NCI-H2196 (cell line): ENCODE measurements around the gene ARL10.
"Not testable (repeated sequence)": the region's sequence is repeated elsewhere in the genome, so short reads cannot be mapped to it uniquely, and the experiment has no call there.

Source experiments
- DNase-seq: peaks from one replicate; lab custom pipeline; 2025; ENCODE audit not compliant: unreplicated experiment; lab: John Stamatoyannopoulos, UW

Gene ARL10

GRCh38 chr5:176388444-176389134 lies 23.3 kb downstream of the ARL10 start, which contains the start of the genes HIGD2A and NOP16:
Gene HIGD2A, plus strand, starts transcription at chr5:176388751. Its CDS starts 69 bp downstream, at chr5:176388820.
Gene NOP16, minus strand, starts transcription at chr5:176388598. Its CDS starts 59 bp downstream, at chr5:176388539.
- peak; percentile 98 for DNase-seq

DNA sequence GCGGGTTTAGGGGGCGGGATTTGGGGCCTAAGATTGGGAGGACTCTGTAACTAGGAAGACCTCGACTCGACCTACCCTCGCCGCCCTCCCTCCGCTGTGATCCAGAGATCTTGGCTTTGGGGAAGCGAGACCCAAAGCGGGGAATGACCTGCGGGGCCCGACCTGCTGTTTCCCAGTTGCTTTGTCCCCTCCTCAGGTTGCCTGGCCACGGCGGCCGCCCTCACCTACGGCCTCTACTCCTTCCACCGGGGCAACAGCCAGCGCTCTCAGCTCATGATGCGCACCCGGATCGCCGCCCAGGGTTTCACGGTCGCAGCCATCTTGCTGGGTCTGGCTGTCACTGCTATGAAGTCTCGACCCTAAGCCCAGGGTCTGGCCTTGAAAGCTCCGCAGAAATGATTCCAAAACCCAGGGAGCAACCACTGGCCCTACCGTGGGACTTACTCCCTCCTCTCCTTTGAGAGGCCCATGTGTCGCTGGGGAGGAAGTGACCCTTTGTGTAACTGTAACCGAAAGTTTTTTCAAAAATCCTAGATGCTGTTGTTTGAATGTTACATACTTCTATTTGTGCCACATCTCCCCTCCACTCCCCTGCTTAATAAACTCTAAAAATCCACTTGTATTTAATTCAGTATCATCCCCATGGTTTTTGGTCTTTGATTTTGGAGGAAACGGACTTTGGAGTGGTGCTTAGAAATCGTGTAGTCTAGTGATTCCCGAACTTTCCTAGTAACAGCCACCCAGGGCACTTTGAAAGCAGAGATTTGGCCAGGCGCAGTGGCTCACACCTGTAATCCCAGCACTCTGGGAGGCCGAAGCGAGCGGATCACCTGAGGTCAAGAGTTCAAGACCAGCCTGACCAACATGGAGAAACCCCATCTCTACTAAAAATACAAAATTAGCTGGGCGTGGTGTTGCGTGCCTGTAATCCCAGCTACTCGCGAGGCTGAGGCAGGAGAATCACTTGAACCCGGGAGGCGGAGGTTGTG lies 24.1 kb downstream of the ARL10 start:
- DNase-seq, result no peak

- no peak for DNase-seq
These were observed 26.2 kb downstream of the ARL10 start for GRCh38 chr5:176391479-176391878.

DNA sequence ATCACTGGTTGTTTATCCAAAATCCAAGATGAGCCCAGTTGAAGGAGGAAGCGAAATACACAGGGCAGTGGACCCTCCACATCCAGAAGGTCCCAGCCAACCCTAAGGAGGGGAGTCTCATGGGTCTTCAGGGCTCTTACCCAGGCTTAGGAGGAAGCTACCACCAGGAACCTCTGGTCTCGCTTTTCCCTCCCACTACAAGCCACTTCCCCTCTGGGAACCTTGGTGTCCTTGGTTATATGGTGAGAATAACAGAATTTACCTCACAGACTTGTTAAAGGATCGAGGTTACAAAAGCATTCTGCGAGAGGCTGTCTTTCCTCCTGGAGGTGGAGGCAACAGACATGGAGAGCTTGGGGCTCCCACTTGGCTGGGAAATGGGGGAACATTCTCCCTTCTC lies 26.7 kb downstream of the ARL10 start:
- DNase-seq, result no peak

GRCh38 chr5:176392526-176392925 lies 27.2 kb downstream of the ARL10 start:
- no peak for DNase-seq

DNA sequence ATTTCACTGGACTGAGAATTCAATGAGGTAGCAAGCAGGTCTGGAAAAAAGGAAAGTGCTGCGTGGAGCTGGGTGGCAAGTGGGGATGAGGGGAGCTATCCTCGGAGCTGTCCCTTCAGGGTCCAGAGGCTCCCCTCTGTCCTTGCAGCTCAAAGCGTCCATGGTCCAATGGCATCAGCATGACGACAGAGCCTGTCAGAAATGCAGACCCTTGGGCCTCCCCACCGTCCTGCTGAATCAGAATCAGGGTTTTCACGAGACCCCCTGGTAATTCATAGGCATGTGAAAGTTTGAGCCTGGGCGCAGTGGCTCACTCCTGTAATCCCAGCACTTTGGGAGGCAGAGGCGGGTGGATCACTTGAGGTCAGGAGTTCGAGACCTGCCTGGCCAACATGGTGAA lies 28.8 kb downstream of the ARL10 start:
- DNase-seq, result no peak

DNA sequence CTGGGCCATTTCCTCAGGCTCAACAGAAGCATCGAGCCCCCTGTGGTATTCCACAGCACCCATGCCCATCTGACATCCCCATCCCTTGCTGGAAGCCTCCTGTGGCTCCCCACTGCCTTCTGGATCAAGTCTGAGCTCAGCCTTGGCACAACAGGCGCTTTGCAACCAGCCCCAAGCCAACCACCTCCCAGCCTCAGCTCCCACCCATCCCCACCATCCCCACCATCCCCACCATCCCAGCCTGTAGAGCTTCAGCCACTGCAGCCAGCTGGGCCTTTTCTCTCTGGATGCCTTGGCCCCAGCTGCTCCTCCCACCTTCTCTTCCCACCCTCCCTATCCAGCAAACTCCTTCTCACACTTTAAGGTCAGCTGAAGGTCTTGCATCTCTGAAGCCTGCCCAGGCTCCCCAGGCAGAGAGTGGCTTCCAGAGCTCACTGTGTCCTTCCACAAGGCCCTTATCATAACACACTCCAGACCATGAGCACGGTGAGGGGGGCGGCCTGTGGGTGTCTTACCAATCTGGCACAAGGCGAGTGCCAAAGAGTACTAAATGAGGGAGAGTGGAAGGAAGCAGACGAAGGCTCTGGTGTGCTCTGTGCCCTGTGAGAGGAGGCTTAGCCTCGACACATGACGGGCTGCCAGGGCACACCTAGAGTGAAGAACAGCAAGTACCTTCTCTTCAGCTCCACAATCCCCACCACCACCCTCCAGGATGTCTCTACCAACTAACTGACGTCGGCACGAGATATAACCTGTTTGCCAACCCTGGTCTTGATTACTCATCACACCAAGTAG lies 29.8 kb downstream of the ARL10 start:
- no peak for DNase-seq

DNA sequence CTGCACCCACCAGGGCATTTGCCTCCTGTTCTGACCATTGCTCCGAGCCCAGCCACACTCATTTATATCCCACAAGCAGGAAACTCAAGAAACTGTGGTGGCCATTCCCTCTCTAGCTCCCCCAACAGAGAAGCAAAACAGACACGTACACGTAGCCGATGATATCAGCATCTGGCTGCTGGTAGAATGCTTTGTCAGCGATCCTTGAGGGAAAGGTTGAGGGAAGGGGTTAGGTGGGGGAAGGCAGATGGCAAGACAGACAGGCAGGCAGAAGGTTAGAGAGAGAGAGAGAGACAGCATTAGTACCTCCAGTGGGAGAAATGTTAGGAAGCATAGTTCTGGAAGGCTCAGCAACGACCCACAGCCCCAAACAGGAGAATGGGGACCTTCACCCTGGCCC lies 31.0 kb downstream of the ARL10 start:
- DNase-seq, result no peak

DNA sequence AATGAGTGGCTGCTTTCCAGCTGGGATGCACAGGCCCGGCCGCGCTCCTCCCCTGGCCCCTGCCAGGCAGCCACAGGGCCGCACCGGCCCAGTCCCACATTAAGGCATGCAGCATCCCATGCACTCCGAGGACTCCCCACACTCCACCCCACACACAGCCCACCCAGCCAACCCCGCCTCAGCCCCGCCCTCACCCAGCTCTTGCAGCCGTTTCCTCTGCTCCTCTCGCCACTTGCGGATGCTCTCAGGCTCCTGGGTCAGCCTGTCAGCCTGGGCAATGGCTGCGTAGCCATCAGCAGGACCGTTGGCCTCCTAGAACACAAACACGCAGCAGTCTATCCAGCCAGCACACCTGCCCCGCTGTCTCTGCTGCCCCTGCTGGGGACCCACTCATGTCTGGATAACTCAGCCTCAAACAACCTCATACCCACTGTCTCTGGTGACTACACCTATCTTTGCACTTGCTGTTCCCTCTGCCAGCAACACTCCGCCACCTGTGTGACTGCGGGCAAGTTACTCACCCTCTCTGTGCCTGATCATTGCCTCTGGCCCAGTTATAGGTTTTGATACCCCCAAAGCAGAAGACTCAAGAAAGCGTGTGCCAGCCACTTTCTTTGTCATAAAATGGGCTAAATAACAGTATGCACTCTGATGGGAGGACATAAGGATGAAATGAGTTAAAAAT lies 32.6 kb downstream of the ARL10 start:
- DNase-seq, result no peak

DNA sequence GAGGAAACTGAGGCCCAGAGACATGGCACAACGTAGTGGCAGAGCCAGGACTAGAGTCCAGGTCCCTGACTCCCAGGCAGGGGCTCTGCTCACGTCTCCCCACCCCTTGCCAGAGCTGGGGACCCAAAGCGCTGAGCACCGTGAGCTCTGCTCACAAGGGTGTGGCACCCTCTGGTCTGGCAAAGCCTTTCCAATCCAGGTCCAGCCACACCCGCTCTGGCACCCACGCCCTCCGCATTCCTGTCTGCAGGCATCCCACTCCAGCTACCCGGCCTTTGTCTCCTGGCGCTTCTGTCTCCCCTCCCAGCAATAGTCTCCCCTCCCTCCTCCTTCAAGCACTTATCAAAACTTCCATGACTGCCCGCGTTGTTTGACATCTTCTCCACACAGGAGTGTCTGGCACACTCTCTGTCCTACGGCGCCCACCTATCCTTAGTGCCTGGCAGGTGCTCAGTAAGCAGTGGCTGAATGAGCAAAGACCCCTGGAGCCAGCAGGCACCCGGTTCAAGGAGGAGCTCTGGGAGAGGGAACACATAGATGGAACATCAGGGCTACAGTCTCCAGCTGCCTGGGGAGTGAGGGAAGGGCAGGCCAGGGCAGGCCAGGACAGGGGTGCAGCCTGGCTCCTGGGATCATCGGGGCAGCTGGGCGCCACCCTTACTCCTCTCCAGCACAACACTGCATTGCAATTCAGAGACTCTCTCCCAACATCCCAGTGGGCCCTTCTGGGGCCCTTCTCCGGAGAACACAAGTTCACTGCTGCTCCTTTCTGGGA lies 35.3 kb downstream of the ARL10 start:
- no peak for DNase-seq

DNA sequence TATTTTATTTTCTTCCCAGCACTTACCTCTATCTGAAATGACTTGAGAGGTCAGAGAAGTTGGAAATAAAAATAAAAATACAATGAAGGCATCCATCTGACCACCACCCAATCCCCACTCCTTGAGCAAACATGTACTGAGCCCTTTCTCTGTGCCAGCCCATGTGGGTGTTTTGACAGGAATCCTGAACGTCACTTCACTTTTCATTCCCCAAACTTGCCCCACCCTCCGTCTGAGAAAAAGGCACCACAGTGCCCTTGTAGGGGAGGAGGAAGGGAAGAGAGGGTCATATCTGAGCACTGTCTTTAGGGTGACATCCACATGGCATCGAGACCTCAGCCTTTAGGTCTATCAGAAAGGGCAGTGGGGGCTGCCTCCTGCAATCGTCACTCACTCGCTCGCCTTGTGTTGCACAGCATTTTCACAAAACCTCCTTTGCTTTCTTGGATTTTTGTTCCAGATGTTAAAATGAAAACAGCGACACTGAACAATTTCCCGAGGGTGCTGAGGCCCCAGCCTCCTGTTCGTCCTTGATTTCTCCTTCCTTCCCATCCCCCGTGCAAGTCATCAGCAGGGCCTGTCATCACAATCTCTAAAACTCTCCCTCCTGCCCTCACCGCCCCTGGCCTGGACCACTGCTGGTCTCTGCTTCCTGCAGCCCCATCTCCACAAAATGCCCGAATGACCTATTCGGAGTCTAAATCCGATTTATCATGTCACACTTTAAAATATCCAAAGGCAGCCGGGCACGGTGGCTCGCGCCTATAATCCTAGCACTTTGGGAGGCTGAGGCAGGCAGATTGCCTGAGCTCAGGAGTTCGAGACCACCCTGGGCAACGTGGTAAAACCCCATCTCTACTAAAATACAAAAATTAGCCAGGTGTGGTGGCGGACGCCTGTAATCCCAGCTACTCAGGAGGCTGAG lies 36.3 kb downstream of the ARL10 start:
- no peak for DNase-seq

DNA sequence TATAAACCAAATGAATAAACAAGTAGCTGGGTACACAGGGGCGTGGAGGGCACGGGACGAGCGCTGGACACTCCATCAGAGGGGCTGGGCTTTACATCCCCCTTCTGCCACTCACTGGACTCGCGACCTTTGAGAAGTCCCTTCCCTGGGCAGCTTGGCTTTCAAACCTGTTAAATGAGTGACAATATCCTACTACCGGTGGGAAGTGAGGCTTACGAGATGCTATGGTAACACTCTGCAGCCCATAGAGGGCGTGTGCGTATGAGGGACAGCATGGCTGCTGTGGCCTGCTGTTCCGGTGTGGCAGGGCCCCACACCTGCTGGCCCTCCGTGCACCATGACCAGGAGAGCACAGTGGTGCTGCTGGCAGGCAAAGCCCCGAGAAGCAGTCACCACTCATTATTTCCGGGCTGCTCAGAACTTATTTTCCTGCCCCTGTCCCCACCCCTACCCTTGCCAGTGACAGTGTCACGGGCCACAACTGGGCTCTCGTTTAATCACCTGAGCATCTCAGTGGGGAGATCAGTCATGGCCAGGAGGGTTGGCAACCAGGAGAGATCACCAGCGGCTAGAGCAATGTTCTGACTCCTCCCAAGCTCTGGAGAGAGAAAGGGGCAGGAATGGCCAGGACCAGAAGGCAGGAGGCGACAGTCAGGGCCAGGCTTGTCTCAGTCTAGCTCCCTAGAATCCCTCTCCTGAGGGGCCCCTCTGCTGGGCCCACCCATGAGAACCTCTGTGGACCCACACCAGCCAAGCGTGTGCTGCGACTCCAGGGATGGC lies 40.6 kb downstream of the ARL10 start:
- DNase-seq, result no peak

DNA sequence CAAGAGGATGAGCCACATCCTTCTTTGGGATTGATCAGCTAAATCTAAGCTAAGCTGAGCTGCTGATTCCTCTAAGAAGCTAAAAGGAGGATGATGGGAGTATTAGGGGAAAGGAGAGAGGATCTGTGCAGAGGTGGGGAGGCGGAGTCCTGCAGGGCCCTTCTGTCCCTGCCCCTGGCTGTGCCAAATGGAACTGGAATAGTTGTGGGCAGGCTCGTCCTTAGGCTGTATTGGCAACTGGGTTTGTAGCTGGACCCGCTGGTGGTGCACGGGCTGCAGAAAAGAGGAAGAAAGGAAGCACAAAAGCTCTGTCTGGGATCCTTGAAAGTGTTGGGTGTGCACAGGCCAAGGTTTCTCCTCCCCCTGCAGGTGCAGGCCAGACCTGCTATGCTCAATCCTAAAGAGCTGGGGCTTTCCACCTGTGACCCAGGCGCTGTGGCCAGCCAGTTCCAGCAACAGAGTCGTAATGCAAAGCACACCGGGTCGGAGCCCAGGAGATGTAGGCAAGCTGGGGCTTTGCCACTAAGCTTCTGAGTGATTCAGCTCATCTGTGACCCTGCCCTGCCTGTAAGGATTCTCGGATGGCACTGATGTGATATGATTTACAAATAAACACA lies 41.3 kb downstream of the ARL10 start:
- DNase-seq, result no peak

DNA sequence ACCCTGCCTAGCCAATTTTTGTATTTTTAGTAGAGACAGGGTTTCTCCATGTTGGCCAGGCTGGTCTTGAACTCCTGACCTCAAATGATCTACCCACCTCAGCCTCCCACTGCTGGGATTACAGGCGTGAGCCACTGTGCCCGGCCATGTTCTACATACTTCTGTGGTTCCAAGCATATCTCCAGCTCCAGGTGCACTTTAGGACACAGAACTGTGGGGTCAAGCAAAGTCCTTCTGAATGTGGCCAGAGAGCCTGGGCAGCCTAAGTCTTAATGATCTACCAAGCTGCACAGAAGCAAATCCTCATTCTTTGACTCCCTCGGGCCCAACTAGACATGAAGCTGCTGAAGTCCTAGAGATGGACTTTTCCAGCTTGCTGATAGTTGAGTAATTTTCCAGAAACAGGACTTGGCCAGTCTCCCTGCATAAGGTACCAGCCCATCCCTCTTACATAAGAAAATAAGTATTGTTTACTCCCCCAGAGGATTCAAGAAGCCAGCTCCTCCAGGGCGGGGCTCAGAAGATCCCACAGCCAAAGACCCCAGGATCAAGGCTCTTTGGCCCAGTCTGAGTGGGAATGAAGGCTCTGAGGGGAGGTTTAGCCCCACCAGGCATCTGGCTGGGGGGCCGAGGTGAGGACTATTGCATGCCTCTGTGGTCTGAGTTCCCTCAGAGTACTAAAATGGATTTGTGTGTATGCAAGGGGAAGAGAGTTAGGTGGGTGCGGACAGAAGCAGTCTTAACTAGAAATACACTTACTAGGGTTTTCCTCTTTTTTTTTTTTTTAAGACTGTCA lies 42.4 kb downstream of the ARL10 start:
- DNase-seq, result no peak

DNA sequence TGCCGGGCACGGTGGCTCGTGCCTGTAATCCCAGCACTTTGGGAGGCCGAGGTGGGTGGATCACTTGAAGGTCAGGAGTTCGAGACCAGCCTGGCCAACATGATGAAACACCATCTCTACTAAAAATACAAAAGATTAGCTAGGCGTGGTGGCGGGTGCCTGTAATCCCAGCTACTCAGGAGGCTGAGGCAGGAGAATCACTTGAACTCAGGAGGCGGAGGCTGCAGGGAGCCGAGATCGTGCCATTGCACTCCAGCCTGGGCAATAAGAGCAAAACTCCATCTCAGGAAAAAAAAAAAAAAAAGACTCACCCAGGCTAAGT lies 42.9 kb downstream of the ARL10 start:
- DNase-seq, result not testable (repeated sequence)

- DNase-seq, result no peak
These were observed 43.3 kb downstream of the ARL10 start for GRCh38 chr5:176408590-176408989.

- DNase-seq, result no peak
These were observed 44.5 kb downstream of the ARL10 start for GRCh38 chr5:176409765-176410164.
